ENCODE data around the gene HBG2. TPM values are rescaled to one million over a fixed set of nuclear protein-coding genes. Genes with fewer than 3 reads are reported as not detected.

Gene HBG2
- total RNA-seq, 1 experiment from 2014 or later, result not detected

- no peak overlapping the region for H2AFZ ChIP-seq (ENCODE audit: low read length)
- DNase-seq, result no peak
- H3K27me3 ChIP-seq (ENCODE audit: low read length), result no peaks in the 10 kb centered on the region
- H3K9me3 ChIP-seq (ENCODE audit: low read length), result no peaks in the 10 kb centered on the region
- no peaks in the 10 kb centered on the region for H3K36me3 ChIP-seq (ENCODE audit: insufficient read depth, low read length)
- no peaks in the 10 kb centered on the region for H4K20me1 ChIP-seq (ENCODE audit: insufficient read depth, low read depth, low read length)
- no peak overlapping the region for H3K4me2 ChIP-seq (ENCODE audit: low read depth, low read length, poor library complexity, severe bottlenecking)
- no peak overlapping the region for H3K4me3 ChIP-seq (ENCODE audit: low read length)
- H3K79me2 ChIP-seq (ENCODE audit: low read length), result no peaks in the 10 kb centered on the region
- H3K9ac ChIP-seq (ENCODE audit: low read length), result no peak overlapping the region
- H3K27ac ChIP-seq (ENCODE audit: low read length), result no peak overlapping the region
- no peaks in the 10 kb centered on the region for H3K4me1 ChIP-seq (ENCODE audit: low read length)
- no peaks in the 10 kb centered on the region for H3K9me2 ChIP-seq (replicated peaks; ENCODE audit: insufficient read depth, low read length)
Observed at GRCh38 chr11:5210376-5210885, 44.1 kb downstream of the HBG2 start.

- no peaks in the 10 kb centered on the region for H3K79me2 ChIP-seq (ENCODE audit: low read length)
- no peaks in the 10 kb centered on the region for H3K9me3 ChIP-seq (ENCODE audit: low read length)
- no peaks in the 10 kb centered on the region for H4K20me1 ChIP-seq (ENCODE audit: insufficient read depth, low read depth, low read length)
- H3K4me1 ChIP-seq (ENCODE audit: low read length), result no peaks in the 10 kb centered on the region
- no peak overlapping the region for H3K4me2 ChIP-seq (ENCODE audit: low read depth, low read length, poor library complexity, severe bottlenecking)
- H3K4me3 ChIP-seq (ENCODE audit: low read length), result no peak overlapping the region
- DNase-seq, result peak; percentile 66
- no peaks in the 10 kb centered on the region for H3K36me3 ChIP-seq (ENCODE audit: insufficient read depth, low read length)
- H3K9me2 ChIP-seq (replicated peaks; ENCODE audit: insufficient read depth, low read length), result no peaks in the 10 kb centered on the region
- H3K27ac ChIP-seq (ENCODE audit: low read length), result no peak overlapping the region
- no peak overlapping the region for H2AFZ ChIP-seq (ENCODE audit: low read length)
- H3K9ac ChIP-seq (ENCODE audit: low read length), result no peak overlapping the region
- H3K27me3 ChIP-seq (ENCODE audit: low read length), result no peaks in the 10 kb centered on the region
Observed at GRCh38 chr11:5204787-5205186, 49.8 kb downstream of the HBG2 start.

DNA sequence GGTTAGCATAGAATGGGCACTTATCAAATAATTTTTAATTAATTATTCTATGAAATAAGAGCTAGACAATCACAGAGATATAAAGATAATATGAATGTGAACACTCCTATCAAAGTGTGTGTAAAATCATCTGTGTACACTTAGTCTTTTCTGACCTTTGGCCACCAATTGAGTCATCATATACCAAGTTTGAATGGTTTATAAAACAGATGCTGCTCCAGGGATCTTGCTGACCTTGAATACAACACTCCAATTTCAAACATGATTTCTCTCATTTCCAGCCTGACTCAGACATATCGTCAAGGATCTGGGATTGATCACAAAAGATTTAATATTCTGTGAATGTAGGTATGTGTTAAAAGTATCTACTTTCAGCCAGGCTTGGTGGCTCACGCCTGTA is 51.2 kb downstream of the HBG2 start:
- Histone ChIP-seq H3K9me3 (ENCODE audit: low read length) (no peaks in the 10 kb centered on the region), H3K9me2 (replicated peaks; ENCODE audit: insufficient read depth, low read length) (no peaks in the 10 kb centered on the region), H3K9ac (ENCODE audit: low read length) (no peak overlapping the region), H3K4me1 (ENCODE audit: low read length) (no peaks in the 10 kb centered on the region), H3K27me3 (ENCODE audit: low read length) (no peaks in the 10 kb centered on the region), H3K36me3 (ENCODE audit: insufficient read depth, low read length) (no peaks in the 10 kb centered on the region), H3K27ac (ENCODE audit: low read length) (no peak overlapping the region), H3K4me2 (ENCODE audit: low read depth, low read length, poor library complexity, severe bottlenecking) (no peak overlapping the region), H3K4me3 (ENCODE audit: low read length) (no peak overlapping the region), H4K20me1 (ENCODE audit: insufficient read depth, low read depth, low read length) (no peaks in the 10 kb centered on the region), H3K79me2 (ENCODE audit: low read length) (no peaks in the 10 kb centered on the region), H2AFZ (ENCODE audit: low read length) (no peak overlapping the region)
- no peak for DNase-seq

Other genes with a start within 250 kb of the HBG2 start
- not detected in 2 replicates for gene OR52J3, start 208.3 kb downstream of the HBG2 start, total RNA-seq (2014; rRNA removed; shearing (Covaris generic); ENCODE audit: low replicate concordance)
- gene OR52E2, start 195.2 kb downstream of the HBG2 start, total RNA-seq (2014; rRNA removed; shearing (Covaris generic); ENCODE audit: low replicate concordance), result not detected in 2 replicates
- not detected in 2 replicates for gene OR52E1, start 185.2 kb downstream of the HBG2 start, total RNA-seq (2014; rRNA removed; shearing (Covaris generic); ENCODE audit: low replicate concordance)
- not detected in 2 replicates for gene OR52A5, start 116.4 kb downstream of the HBG2 start, total RNA-seq (2014; rRNA removed; shearing (Covaris generic); ENCODE audit: low replicate concordance)
- gene OR52A1, start 100.0 kb downstream of the HBG2 start, total RNA-seq (2014; rRNA removed; shearing (Covaris generic); ENCODE audit: low replicate concordance), result not detected in 2 replicates
- gene OR51V1, start 54.1 kb downstream of the HBG2 start, total RNA-seq (2014; rRNA removed; shearing (Covaris generic); ENCODE audit: low replicate concordance), result not detected in 2 replicates
- not detected in 2 replicates for gene HBB, start 27.7 kb downstream of the HBG2 start, total RNA-seq (2014; rRNA removed; shearing (Covaris generic); ENCODE audit: low replicate concordance)
- gene HBD, start 20.3 kb downstream of the HBG2 start, total RNA-seq (2014; rRNA removed; shearing (Covaris generic); ENCODE audit: low replicate concordance), result not detected in 2 replicates
- not detected in 2 replicates for gene HBG1, start 4.9 kb downstream of the HBG2 start, total RNA-seq (2014; rRNA removed; shearing (Covaris generic); ENCODE audit: low replicate concordance)
- gene HBE1, start 15.2 kb upstream of the HBG2 start, total RNA-seq (2014; rRNA removed; shearing (Covaris generic); ENCODE audit: low replicate concordance), result not detected in 2 replicates
- not detected in 2 replicates for gene OR51B4, start 47.2 kb upstream of the HBG2 start, total RNA-seq (2014; rRNA removed; shearing (Covaris generic); ENCODE audit: low replicate concordance)
- gene OR51B2, start 69.5 kb upstream of the HBG2 start, total RNA-seq (2014; rRNA removed; shearing (Covaris generic); ENCODE audit: low replicate concordance), result not detected in 2 replicates
- 0.60 TPM in 1 of 2 replicates, not detected in the other for gene OR51B5, start 88.7 kb upstream of the HBG2 start, total RNA-seq (2014; rRNA removed; shearing (Covaris generic); ENCODE audit: low replicate concordance)
- gene OR51B6, start 96.7 kb upstream of the HBG2 start, total RNA-seq (2014; rRNA removed; shearing (Covaris generic); ENCODE audit: low replicate concordance), result not detected in 2 replicates
- not detected in 2 replicates for gene OR51M1, start 129.0 kb upstream of the HBG2 start, total RNA-seq (2014; rRNA removed; shearing (Covaris generic); ENCODE audit: low replicate concordance)
- gene OR51Q1, start 167.3 kb upstream of the HBG2 start, total RNA-seq (2014; rRNA removed; shearing (Covaris generic); ENCODE audit: low replicate concordance), result not detected in 2 replicates
- gene OR51I1, start 186.7 kb upstream of the HBG2 start, total RNA-seq (2014; rRNA removed; shearing (Covaris generic); ENCODE audit: low replicate concordance), result not detected in 2 replicates
- not detected in 2 replicates for gene OR51I2, start 194.5 kb upstream of the HBG2 start, total RNA-seq (2014; rRNA removed; shearing (Covaris generic); ENCODE audit: low replicate concordance)
- not detected in 2 replicates for gene OR52D1, start 233.9 kb upstream of the HBG2 start, total RNA-seq (2014; rRNA removed; shearing (Covaris generic); ENCODE audit: low replicate concordance)

Measured in Karpas-422 (cell line).